Placental epithelial cell (primary cell): Measurements from ENCODE around the gene SOX5. TPM values are rescaled to one million over a fixed set of nuclear protein-coding genes. Genes with fewer than 3 reads are reported as not detected.

Experiments used
- total RNA-seq: library from RNA; depleted of rRNA; stranded (reverse); fragments of >200 nt; gene quantifications from 2 replicates; pipeline ENCODE4 v1.2.3, GENCODE V29; 2012

The SOX5 gene
- total RNA-seq: 1.1 TPM in 1 of 2 replicates, not detected in the other

GRCh38 chr12:23949348-23950209, at the start of gene SOX5:
TSS of gene SOX5 (minus strand) at chr12:23949670. CDS start at chr12:23949601, 69 bp downstream.

